Hepatocyte (in vitro differentiated cells): ENCODE measurements around the gene SPA17. TPM values are rescaled to one million over a fixed set of nuclear protein-coding genes. Genes with fewer than 3 reads are reported as not detected.

Experiments used
- DNase-seq: peaks from one replicate; pipeline ENCODE4 v3.0.0-alpha.2; 2016; ENCODE audit warnings: low spot score
- H2AFZ ChIP-seq: fragments of 200-600 bp; sonication (generic); 2 replicates; pipeline ENCODE4 v1.6.0; 2016; ENCODE audit warnings: antibody characterized with exemption, mild to moderate bottlenecking
- H3K27ac ChIP-seq: fragments of 200-600 bp; sonication (generic); 2 replicates; pipeline ENCODE4 v1.5.1; 2016; ENCODE audit warnings: mild to moderate bottlenecking
- H3K27me3 ChIP-seq: fragments of 200-600 bp; sonication (generic); 2 replicates; pipeline ENCODE4 v1.6.1; 2016
- H3K36me3 ChIP-seq: fragments of 200-600 bp; sonication (generic); replicated peaks from 2 replicates; pipeline ENCODE4 v1.5.1; 2016; ENCODE audit warnings: low read depth; ENCODE audit not compliant: insufficient read depth
- H3K4me1 ChIP-seq: fragments of 200-600 bp; sonication (generic); 2 replicates; pipeline ENCODE4 v1.5.1; 2016; ENCODE audit warnings: mild to moderate bottlenecking, moderate library complexity; ENCODE audit not compliant: insufficient read depth
- H3K4me2 ChIP-seq: fragments of 200-600 bp; sonication (generic); 2 replicates; pipeline ENCODE4 v1.6.0; 2016
- H3K4me3 ChIP-seq: fragments of 200-600 bp; sonication (generic); 2 replicates; pipeline ENCODE4 v1.5.1; 2016; ENCODE audit warnings: mild to moderate bottlenecking
- H3K79me2 ChIP-seq: fragments of 200-600 bp; sonication (generic); 2 replicates; pipeline ENCODE4 v1.6.0; 2017; ENCODE audit warnings: mild to moderate bottlenecking
- H3K9me2 ChIP-seq: fragments of 200-600 bp; sonication (generic); replicated peaks from 2 replicates; pipeline ENCODE4 v1.6.0; 2017; ENCODE audit warnings: mild to moderate bottlenecking; ENCODE audit not compliant: insufficient read depth
- H3K9me3 ChIP-seq: fragments of 200-600 bp; sonication (generic); 2 replicates; pipeline ENCODE4 v1.5.1; 2016; ENCODE audit warnings: low read depth, mild to moderate bottlenecking
- H4K20me1 ChIP-seq: fragments of 200-600 bp; sonication (generic); 2 replicates; pipeline ENCODE4 v1.6.0; 2016; ENCODE audit warnings: mild to moderate bottlenecking; ENCODE audit not compliant: insufficient read depth, poor library complexity, severe bottlenecking
- CTCF ChIP-seq: fragments of 200-600 bp; sonication (generic); IDR thresholded peaks from 2 replicates; pipeline ENCODE4 v1.5.1; 2016; ENCODE audit warnings: antibody characterized with exemption, mild to moderate bottlenecking; ENCODE audit not compliant: poor library complexity
- EZH2 ChIP-seq: fragments of 200-600 bp; sonication (generic); IDR thresholded peaks from 2 replicates; pipeline ENCODE4 v1.6.1; 2016; ENCODE audit warnings: antibody characterized with exemption, mild to moderate bottlenecking, borderline replicate concordance
- EZH2phosphoT487 ChIP-seq: fragments of 200-600 bp; sonication (generic); IDR thresholded peaks from one replicate; pipeline ENCODE4 v1.6.1; 2018; ENCODE audit warnings: antibody characterized with exemption, mild to moderate bottlenecking, low read depth, moderate library complexity; ENCODE audit not compliant: unreplicated experiment, severe bottlenecking
- WGBS: methylation state at CpG from one replicate; pipeline ENCODE4 v1.1.6; 2016; ENCODE audit warnings: low lambda C conversion rate; ENCODE audit errors: missing lambda C conversion rate; 5-methylcytosine and 5-hydroxymethylcytosine counted together
- polyA plus RNA-seq: library from polyadenylated mRNA; unstranded; fragments of >200 nt; fragmentation: Nextera tagmentation; extraction: Ambion mirVana; gene quantifications from 2 replicates; pipeline ENCODE4 v1.2.1, GENCODE V29; 2016
- total RNA-seq: library from RNA; depleted of rRNA; stranded (reverse); fragments of >200 nt; gene quantifications from 2 replicates; pipeline ENCODE4 v1.2.3, GENCODE V29; 2014

SPA17 gene
- total and polyA plus RNA-seq, 2 experiments from 2014 or later, result 3.8 to 7.2 TPM

DNA sequence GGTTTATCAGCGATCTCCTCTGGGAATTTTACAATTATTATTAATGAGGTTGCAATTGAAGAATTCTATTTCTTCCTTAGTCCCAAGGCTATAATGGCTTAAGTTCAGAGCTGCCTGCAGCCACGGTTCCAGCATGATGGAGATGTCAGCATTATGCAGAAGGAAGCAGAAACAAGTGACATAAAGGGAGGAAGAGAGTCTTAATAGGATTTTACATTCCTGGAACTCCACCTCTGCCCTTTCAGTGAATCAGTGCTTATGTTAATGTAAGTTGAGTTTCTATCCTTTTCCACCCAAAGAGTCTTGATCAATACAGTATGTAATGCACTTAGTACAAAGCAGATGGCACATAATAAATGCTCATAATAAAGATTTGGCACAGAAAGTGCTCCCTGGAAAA, 54.4 kb downstream of the SPA17 start:
- no peaks in the 10 kb centered on the region for H3K9me2 ChIP-seq

GRCh38 chr11:124729571-124729970, 55.9 kb downstream of the SPA17 start:
- WGBS, result 90% methylated on average over 4 of the region's 4 CpGs
- Histone ChIP-seq H3K4me2 (no peak overlapping the region), H3K9me3 (no peaks in the 10 kb centered on the region), H4K20me1 (no peaks in the 10 kb centered on the region), H3K9me2 (no peaks in the 10 kb centered on the region), H3K27me3 (peaks cover 6% of the 10 kb centered on the region), H3K79me2 (no peaks in the 10 kb centered on the region), H3K27ac (no peak overlapping the region), H3K4me1 (peaks cover 5% of the 10 kb centered on the region), H2AFZ (no peak overlapping the region), H3K36me3 (no peaks in the 10 kb centered on the region), H3K4me3 (no peak overlapping the region)
- no peak for DNase-seq
- TF ChIP-seq CTCF (no peak), EZH2phosphoT487 (no peak), EZH2 (no peak)

More for the DNA sequence above, 54.4 kb downstream of the SPA17 start:
- Histone ChIP-seq H3K27ac (no peak overlapping the region), H2AFZ (no peak overlapping the region), H3K4me3 (no peak overlapping the region), H3K4me1 (peaks cover 5% of the 10 kb centered on the region), H3K79me2 (no peaks in the 10 kb centered on the region), H3K4me2 (no peak overlapping the region), H3K36me3 (no peaks in the 10 kb centered on the region), H4K20me1 (no peaks in the 10 kb centered on the region), H3K9me3 (no peaks in the 10 kb centered on the region), H3K27me3 (peaks cover 19% of the 10 kb centered on the region)
- DNase-seq, result no peak
- WGBS, result 82% methylated on average over 2 of the region's 2 CpGs
- no peak for TF ChIP-seq CTCF
- TF ChIP-seq EZH2phosphoT487, result no peak
- no peak for TF ChIP-seq EZH2

DNA sequence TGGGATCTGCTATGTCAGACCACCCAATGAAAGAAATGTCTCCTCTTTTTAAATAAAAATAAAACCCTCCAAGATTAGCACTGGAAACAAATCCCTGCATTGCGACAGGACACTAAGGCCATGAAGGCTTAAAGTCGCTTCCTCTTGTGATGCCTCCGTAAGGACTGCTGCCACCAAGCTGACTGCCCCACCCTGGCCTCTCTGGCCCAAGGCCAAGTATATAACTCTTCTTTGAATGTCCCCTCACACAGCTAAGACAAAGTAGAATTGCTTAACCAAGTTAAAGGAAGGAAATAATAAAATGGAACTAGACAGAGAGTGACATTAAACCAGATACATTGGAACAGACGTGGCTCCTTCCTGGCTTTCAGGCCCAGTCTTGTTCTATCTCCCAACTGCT, 58.5 kb downstream of the SPA17 start:
- Histone ChIP-seq H4K20me1 (no peaks in the 10 kb centered on the region), H3K36me3 (no peaks in the 10 kb centered on the region), H3K9me3 (no peaks in the 10 kb centered on the region), H3K27ac (no peak overlapping the region), H3K27me3 (peaks cover 21% of the 10 kb centered on the region), H3K9me2 (no peaks in the 10 kb centered on the region), H2AFZ (no peak overlapping the region), H3K4me1 (no peaks in the 10 kb centered on the region), H3K79me2 (no peaks in the 10 kb centered on the region), H3K4me2 (no peak overlapping the region), H3K4me3 (no peak overlapping the region)
- TF ChIP-seq EZH2, result no peak
- TF ChIP-seq CTCF, result no peak
- no peak for TF ChIP-seq EZH2phosphoT487
- DNase-seq, result no peak
- 84% methylated on average over 4 of the region's 4 CpGs for WGBS

DNA sequence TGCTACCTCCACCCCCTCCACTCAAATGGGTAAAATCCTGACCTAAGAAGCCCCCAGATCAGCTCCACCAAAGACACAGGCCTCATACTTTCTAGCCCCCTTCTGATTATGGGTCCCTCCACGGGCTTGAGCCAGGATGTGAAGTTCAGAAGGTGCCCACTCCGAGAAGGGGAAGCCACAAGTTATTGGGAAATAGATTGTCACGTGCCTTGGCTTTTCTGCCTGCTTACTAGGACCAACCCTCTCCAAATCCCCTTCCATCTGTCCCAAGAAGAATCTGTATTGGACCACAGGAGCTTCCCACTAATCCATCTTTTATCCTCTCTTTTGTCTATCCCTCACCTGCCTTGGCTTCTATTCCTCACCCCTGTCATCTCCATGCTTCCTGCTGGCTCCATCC, 63.0 kb downstream of the SPA17 start:
- H3K79me2 ChIP-seq, result no peaks in the 10 kb centered on the region
- no peak overlapping the region for H3K27ac ChIP-seq
- peaks cover 50% of the 10 kb centered on the region for H3K27me3 ChIP-seq
- no peaks in the 10 kb centered on the region for H3K36me3 ChIP-seq
- TF ChIP-seq EZH2phosphoT487, result no peak
- no peak for TF ChIP-seq EZH2
- TF ChIP-seq CTCF, result no peak
- no peaks in the 10 kb centered on the region for H3K4me1 ChIP-seq
- no peak overlapping the region for H3K4me2 ChIP-seq
- H4K20me1 ChIP-seq, result no peaks in the 10 kb centered on the region
- H3K9me2 ChIP-seq, result no peaks in the 10 kb centered on the region
- H3K9me3 ChIP-seq, result no peaks in the 10 kb centered on the region
- DNase-seq, result no peak
- H2AFZ ChIP-seq, result no peak overlapping the region
- 70% methylated on average over 3 of the region's 3 CpGs for WGBS
- H3K4me3 ChIP-seq, result no peak overlapping the region
